Peyer's patch (tissue), 4 donors: ENCODE results near the gene ESYT2. TPM values are rescaled to one million over a fixed set of nuclear protein-coding genes. Genes with fewer than 3 reads are reported as not detected.
"Not testable (repeated sequence)": the region's sequence is repeated elsewhere in the genome, so short reads cannot be mapped to it uniquely, and the experiment has no call there.

ENCODE experiments used
- DNase-seq, 3 donors: peaks; one replicate each; pipeline ENCODE4 v3.0.0-alpha.2; 2017 to 2019
- H3K27ac ChIP-seq, 4 donors: fragments of 200-600 bp; sonication (generic); one replicate each; pipeline ENCODE4 v1.5.1; 2016 to 2019
- H3K27me3 ChIP-seq, 2 donors: fragments of 200-600 bp; sonication (generic); one replicate each; pipeline ENCODE4 v1.5.1; 2019
- H3K36me3 ChIP-seq, 3 donors: fragments of 200-600 bp; sonication (generic); one replicate each; pipeline ENCODE4 v1.5.1; 2016 to 2019
- H3K4me1 ChIP-seq, 4 donors: fragments of 200-600 bp; sonication (generic); one replicate each; pipeline ENCODE4 v1.5.1; 2016 to 2019
- H3K4me3 ChIP-seq, 4 donors: fragments of 200-600 bp; sonication (generic); 1 replicate in 3 of 4; 2 replicates in 1 of 4; pipeline ENCODE4 v1.5.1; 2016 to 2019; ENCODE audit warnings: mild to moderate bottlenecking in 1 of 4
- H3K9me3 ChIP-seq, 4 donors: fragments of 200-600 bp; sonication (generic); one replicate each; pipeline ENCODE4 v1.5.1; 2016 to 2019; ENCODE audit warnings: mild to moderate bottlenecking in 1 of 4
- POLR2A ChIP-seq, 2 donors: fragments of 450-650 bp; IDR thresholded peaks; one replicate each; pipeline ENCODE4 v1.5.1; 2017; ENCODE audit warnings: antibody characterized with exemption in 2 of 2, mild to moderate bottlenecking in 2 of 2, moderate library complexity in 2 of 2
- total RNA-seq, 4 donors: library from RNA; depleted of rRNA; stranded (reverse); fragments of >200 nt; gene quantifications; one replicate each; pipeline ENCODE4 v1.1.0, GENCODE V29; 2016
- TF ChIP-seq, protein P1 (sequence below), 6 experiments: fragments of 450-650 bp in 4 of 6; fragments of 200-600 bp in 2 of 6; sonication (generic) in 1 of 6; IDR thresholded peaks; one replicate each; pipeline ENCODE4 v1.5.1; 2017 to 2019; ENCODE audit warnings: antibody characterized with exemption in 6 of 6, mild to moderate bottlenecking in 3 of 6, moderate library complexity in 1 of 6

ESYT2 gene
- total RNA-seq, 4 donors from 2014 or later: 53.6 to 137 (median 71.0) TPM

GRCh38 chr7:158849442-158849767 is 20.1 kb upstream of the ESYT2 start:
- Histone ChIP-seq H3K36me3 (no peaks in the 10 kb centered on the region), H3K4me1 (no peaks in the 10 kb centered on the region), H3K27ac (peak overlapping the region in 2 of 4 donors; percentile 28 to 63), H3K4me3 (no peak overlapping the region), H3K27me3 (no peaks in the 10 kb centered on the region), H3K9me3 (no peaks in the 10 kb centered on the region)
- no peak for DNase-seq
- TF ChIP-seq POLR2A (IDR thresholded peaks at IDR 0.05): no peak

GRCh38 chr7:158847451-158847866 is 18.1 kb upstream of the ESYT2 start:
- DNase-seq: no peak
- TF ChIP-seq, protein P1, sequence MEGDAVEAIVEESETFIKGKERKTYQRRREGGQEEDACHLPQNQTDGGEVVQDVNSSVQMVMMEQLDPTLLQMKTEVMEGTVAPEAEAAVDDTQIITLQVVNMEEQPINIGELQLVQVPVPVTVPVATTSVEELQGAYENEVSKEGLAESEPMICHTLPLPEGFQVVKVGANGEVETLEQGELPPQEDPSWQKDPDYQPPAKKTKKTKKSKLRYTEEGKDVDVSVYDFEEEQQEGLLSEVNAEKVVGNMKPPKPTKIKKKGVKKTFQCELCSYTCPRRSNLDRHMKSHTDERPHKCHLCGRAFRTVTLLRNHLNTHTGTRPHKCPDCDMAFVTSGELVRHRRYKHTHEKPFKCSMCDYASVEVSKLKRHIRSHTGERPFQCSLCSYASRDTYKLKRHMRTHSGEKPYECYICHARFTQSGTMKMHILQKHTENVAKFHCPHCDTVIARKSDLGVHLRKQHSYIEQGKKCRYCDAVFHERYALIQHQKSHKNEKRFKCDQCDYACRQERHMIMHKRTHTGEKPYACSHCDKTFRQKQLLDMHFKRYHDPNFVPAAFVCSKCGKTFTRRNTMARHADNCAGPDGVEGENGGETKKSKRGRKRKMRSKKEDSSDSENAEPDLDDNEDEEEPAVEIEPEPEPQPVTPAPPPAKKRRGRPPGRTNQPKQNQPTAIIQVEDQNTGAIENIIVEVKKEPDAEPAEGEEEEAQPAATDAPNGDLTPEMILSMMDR (IDR thresholded peaks at IDR 0.05): no peak
- TF ChIP-seq POLR2A (IDR thresholded peaks at IDR 0.05): no peak
- H3K4me1 ChIP-seq: no peaks in the 10 kb centered on the region
- H3K9me3 ChIP-seq: no peaks in the 10 kb centered on the region
- H3K4me3 ChIP-seq: peak overlapping the region in 1 of 4 donors; percentile 1
- no peaks in the 10 kb centered on the region for H3K27me3 ChIP-seq
- H3K27ac ChIP-seq: peak overlapping the region in 3 of 4 donors; percentile 11 to 54 (median 41)
- no peaks in the 10 kb centered on the region for H3K36me3 ChIP-seq

- Histone ChIP-seq H3K9me3 (no peaks in the 10 kb centered on the region), H3K27me3 (no peaks in the 10 kb centered on the region), H3K36me3 (no peaks in the 10 kb centered on the region), H3K4me3 (no peak overlapping the region), H3K27ac (no peak overlapping the region), H3K4me1 (no peaks in the 10 kb centered on the region)
- no peak for DNase-seq
- TF ChIP-seq POLR2A (IDR thresholded peaks at IDR 0.05): no peak
- TF ChIP-seq, protein P1 (IDR thresholded peaks at IDR 0.05): no peak
Observed at GRCh38 chr7:158846304-158846703, 17.0 kb upstream of the ESYT2 start.

DNA sequence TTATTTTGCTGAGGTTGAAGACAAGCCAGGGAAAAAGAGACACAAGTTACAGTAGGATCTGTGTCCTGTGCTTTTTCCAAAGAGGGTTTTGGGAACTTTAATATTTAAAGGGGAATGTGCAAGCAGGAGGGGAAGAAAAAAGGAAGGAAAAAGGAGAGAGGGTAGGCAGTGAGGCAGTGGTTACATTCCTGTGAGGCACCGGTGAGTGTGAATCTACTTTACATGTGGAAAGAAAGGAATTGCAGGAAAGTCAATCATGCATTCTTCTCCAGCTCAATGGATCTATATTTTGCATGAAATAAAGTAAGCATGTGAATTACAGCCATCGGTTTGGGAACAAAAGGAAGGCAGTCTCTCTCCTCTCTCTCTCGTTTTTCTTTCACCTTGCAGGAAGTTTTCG is 14.5 kb upstream of the ESYT2 start:
- Histone ChIP-seq H3K36me3 (no peaks in the 10 kb centered on the region), H3K4me1 (no peaks in the 10 kb centered on the region), H3K27ac (no peak overlapping the region), H3K4me3 (no peak overlapping the region), H3K9me3 (no peaks in the 10 kb centered on the region), H3K27me3 (no peaks in the 10 kb centered on the region)
- DNase-seq: no peak
- no peak for TF ChIP-seq POLR2A (IDR thresholded peaks at IDR 0.05)
- TF ChIP-seq, protein P1 (IDR thresholded peaks at IDR 0.05): no peak

- Histone ChIP-seq H3K27me3 (no peaks in the 10 kb centered on the region), H3K4me3 (no peak overlapping the region), H3K4me1 (no peaks in the 10 kb centered on the region), H3K36me3 (no peaks in the 10 kb centered on the region), H3K27ac (no peak overlapping the region), H3K9me3 (no peaks in the 10 kb centered on the region)
- no peak for DNase-seq
- TF ChIP-seq POLR2A (IDR thresholded peaks at IDR 0.05): no peak
- TF ChIP-seq, protein P1 (IDR thresholded peaks at IDR 0.05): no peak
Observed at GRCh38 chr7:158842486-158842885, 13.2 kb upstream of the ESYT2 start.

GRCh38 chr7:158840604-158841003 is 11.3 kb upstream of the ESYT2 start:
- no peak for DNase-seq
- Histone ChIP-seq H3K9me3 (no peaks in the 10 kb centered on the region), H3K27ac (no peak overlapping the region), H3K4me1 (no peaks in the 10 kb centered on the region), H3K27me3 (no peaks in the 10 kb centered on the region), H3K36me3 (no peaks in the 10 kb centered on the region), H3K4me3 (no peak overlapping the region)
- TF ChIP-seq, protein P1 (IDR thresholded peaks at IDR 0.05): no peak
- TF ChIP-seq POLR2A (IDR thresholded peaks at IDR 0.05): no peak

GRCh38 chr7:158839177-158839576 is 9.9 kb upstream of the ESYT2 start:
- not testable (repeated sequence) for H3K27me3 ChIP-seq, H3K36me3 ChIP-seq, H3K9me3 ChIP-seq, H3K4me3 ChIP-seq, DNase-seq, H3K27ac ChIP-seq, H3K4me1 ChIP-seq
